ENCODE results near the gene YIF1A.

Gene YIF1A

DNA sequence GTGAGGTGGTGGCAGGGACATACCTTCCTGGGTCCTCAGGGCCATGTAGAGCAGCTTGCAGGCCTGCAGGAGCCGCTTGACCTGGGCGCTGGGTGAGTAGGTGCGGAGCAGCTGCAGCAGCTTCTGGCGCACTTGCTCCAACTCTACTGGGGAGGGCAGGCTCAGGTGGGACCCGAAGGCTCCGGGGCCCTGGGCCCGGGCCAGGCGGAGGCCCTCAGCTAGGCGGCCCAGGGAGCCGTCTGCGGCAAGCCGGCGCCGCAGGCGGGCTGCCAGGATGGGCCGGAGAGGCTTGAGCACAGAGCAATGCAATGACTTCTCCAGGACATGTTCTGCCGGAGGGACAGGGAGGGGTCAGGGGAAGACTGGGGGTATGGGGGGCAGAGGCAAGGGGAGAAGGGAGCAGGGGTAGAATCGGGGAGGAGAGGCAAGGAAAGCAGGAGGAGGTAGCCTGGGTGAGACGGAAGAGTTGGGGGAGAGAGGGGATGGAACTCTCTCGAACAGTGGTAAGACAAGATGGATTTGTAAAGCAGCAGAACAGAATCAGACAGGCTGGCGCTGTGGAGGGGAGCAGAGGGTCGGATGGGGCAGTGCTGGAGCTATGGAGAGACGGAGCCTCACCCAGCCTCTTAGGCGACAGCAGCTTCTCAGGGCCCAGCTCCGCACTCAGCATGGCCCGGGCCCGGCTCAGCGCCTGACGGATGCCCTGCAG lies 45.1 kb upstream of the YIF1A start:
- TF ChIP-seq, protein P1, sequence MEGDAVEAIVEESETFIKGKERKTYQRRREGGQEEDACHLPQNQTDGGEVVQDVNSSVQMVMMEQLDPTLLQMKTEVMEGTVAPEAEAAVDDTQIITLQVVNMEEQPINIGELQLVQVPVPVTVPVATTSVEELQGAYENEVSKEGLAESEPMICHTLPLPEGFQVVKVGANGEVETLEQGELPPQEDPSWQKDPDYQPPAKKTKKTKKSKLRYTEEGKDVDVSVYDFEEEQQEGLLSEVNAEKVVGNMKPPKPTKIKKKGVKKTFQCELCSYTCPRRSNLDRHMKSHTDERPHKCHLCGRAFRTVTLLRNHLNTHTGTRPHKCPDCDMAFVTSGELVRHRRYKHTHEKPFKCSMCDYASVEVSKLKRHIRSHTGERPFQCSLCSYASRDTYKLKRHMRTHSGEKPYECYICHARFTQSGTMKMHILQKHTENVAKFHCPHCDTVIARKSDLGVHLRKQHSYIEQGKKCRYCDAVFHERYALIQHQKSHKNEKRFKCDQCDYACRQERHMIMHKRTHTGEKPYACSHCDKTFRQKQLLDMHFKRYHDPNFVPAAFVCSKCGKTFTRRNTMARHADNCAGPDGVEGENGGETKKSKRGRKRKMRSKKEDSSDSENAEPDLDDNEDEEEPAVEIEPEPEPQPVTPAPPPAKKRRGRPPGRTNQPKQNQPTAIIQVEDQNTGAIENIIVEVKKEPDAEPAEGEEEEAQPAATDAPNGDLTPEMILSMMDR (IDR thresholded peaks at IDR 0.05; ENCODE audit: low read depth, low read length) = no peak
- H3K4me3 ChIP-seq (ENCODE audit: low read depth, low read length) = no peak overlapping the region

DNA sequence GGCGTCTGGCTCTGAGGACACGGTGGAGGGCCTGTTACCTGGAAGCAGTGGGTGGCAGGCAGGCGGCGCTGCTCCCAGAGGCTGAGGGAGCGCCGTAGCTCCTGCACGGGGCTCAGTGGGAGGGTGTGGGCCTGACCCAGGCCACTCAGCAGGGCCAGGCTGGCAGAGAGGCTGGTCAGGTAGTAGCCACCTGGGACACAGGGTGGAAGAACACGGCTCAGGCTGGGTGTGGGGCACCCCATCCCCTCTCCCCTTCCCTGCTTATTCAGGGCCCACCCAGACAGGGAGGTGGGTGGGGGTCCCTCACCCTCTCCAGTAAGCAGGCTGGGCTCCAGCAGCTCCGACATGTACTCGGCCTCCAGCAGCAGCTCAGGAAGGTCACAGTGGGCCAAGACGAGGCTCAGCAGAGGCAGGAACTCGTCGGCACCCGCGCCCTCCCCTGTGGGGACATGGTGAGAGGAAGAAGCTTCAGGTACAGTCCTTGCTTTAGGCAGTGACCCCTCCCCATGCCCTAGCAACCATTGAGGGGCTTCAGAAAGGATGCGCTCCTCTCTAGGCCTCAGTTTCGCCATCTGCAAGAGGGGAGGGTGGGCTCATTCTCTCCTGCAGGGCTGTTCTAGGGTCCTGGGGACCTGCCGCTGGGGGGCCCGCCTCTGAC lies 44.4 kb upstream of the YIF1A start:
- TF ChIP-seq, protein P1 (IDR thresholded peaks at IDR 0.05; ENCODE audit: low read depth, low read length) = no peak
- no peak overlapping the region for H3K4me3 ChIP-seq (ENCODE audit: low read depth, low read length)

DNA sequence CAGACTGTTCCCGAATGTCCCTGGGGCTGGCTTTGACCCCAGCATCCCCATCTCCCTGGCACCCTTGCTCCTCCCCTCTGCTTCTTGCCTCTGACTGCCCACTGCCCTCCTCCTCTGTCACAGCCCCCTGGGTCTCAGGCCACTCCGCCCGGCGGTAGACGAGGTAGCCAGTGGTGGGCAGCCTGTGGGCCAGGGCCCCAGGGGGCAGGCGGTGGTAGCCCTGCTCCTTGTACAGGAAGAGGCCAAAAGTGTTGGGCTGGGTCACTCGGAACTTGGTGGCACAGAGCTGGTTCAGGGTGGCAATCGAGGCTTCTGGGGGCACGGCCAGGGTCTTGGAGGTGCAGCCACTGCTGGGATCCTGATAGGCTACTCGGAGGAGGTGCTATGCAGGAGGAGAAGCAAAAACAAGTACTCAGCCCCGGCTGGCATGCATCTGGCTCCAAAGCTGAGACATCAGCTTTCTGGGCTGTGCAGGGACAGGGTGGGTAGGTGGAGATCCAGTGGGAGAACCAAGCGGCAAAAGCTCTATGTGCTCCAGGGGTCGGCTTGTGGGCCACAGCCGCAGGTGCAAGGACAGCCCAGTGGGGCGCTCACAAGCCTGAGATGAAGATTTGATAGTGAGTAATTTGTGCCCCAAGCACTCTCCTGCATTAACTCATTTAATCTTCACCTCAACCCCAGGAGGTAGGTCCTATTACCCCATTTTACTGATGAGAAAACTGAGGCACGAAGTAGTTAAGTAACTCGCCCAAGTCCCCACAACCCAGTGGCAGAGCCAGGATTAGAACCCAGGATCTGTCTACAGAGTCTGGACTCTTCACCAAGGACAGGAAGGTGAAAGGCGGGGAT lies 43.7 kb upstream of the YIF1A start:
- TF ChIP-seq, protein P1 (IDR thresholded peaks at IDR 0.05; ENCODE audit: low read depth, low read length) = no peak
- H3K4me3 ChIP-seq (ENCODE audit: low read depth, low read length) = no peak overlapping the region

DNA sequence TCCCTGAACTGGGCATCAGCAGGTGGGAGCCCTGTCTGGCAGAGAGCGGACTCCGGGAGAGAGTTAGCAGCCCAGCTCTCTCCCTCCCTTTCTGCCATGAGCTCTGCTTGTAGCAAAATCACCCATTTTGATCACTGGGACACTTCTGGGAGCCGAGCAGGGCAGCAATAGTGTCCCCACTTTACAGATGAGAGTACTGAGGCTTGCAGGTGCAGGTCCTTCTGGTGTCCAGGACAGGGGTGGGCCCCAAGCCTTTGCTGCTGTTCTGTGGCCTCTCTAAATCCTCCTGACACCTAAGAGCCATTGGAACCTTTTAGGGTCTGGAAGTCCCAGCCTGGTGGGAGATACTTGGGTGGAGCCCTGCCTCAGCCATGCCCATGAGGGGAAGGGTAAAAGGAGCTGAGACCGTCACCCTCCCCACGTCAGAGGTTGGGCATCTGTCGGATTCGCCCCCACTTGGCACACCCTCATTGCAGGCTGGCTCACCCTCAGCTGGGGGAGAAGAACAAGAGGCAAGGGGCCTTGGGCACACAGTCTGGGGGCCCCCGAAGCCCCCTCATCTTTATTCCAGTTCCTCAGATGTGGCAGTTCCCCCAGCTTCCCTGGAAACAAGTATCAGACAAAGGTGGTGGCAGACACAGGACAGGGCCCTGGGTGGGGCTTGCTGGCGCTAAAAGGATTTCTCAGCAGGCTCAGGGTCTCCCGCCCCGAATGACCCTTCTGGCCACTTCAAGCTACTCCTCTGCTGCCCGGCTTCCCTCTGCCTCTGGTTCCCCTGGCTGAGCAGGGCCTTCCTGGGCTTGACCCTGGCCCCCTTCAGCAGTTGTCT lies 42.8 kb upstream of the YIF1A start:
- TF ChIP-seq, protein P1 (IDR thresholded peaks at IDR 0.05; ENCODE audit: low read depth, low read length) = no peak
- H3K4me3 ChIP-seq (ENCODE audit: low read depth, low read length) = no peak overlapping the region

DNA sequence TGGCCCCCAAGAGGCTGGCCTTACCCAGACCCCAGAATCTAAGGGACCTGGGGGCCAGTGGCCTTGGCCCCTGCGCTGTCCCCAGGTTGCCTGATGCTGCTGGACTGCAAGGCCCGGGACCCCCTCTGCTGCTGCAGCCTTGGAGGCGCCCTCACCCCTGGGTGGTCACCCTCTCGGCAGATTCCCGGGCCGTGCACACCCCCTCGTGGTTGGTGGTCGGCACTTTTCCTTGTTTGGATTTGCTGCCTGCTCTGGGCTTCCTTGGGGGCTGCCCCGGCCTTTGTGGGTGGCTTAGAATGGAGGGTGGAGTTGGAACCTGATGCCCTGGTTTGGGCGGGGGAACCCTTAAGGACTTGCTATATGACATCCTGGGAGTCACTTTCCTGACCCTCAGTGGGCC lies 42.0 kb upstream of the YIF1A start:
- TF ChIP-seq, protein P1 (IDR thresholded peaks at IDR 0.05; ENCODE audit: low read depth, low read length) = no peak
- no peak overlapping the region for H3K4me3 ChIP-seq (ENCODE audit: low read depth, low read length)

DNA sequence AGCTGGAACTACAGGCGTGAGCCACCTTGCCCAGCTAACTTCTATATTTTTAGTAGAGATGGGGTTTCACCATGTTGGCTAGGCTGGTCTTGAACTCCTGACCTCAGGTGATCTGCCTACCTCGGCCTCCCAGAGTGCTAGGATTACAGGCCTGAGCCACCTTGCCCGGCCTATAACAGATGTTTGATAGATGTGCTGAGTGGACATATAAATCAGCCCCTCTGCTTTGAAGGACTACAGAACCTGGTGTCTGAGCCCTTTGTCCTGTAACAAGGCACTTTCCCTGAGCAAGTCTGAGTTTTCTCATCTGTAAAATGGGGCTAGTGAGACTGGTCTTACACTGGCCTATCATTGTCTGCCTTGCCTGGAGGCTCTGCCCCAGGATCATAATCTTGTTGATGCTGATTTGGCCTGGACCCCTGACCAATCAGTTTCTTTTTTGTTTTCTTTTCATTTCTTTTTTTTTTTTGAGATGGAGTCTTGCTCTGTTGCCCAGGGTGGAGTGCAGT lies 40.3 kb upstream of the YIF1A start:
- TF ChIP-seq, protein P1 (IDR thresholded peaks at IDR 0.05; ENCODE audit: low read depth, low read length) = no peak
- no peak overlapping the region for H3K4me3 ChIP-seq (ENCODE audit: low read depth, low read length)

Data from WI38 (cell line).